IMR-90 (cell line): ENCODE data around the gene TSPEAR. TPM values are rescaled to one million over a fixed set of nuclear protein-coding genes. Genes with fewer than 3 reads are reported as not detected.
A peak's percentile ranks its signal among the peaks of the same experiment; 100 is the strongest.

Experiments used
- ATAC-seq: fragments of 200-7000 bp; cut with Tn5 transposase; 2 replicates; pipeline ENCODE4 v1.9.1; 2020; ENCODE audit warnings: low read depth, mild to moderate bottlenecking, moderate library complexity
- BruUV-seq: library from RNA; stranded (reverse); fragments of 400-500 nt; replicated peaks from 2 replicates; lab custom pipeline; 2021; lab: Mats Ljungman, UMichigan
- CTCF ChIA-PET: fragments of 300-600 bp; formaldehyde crosslinking; extraction: SDS; loops from one replicate; lab custom pipeline; 2021; ENCODE audit warnings: antibody characterized with exemption; lab: Yijun Ruan, JAX
- POLR2A ChIA-PET: fragments of 300-600 bp; sonication (Branson Sonifier 250); formaldehyde crosslinking; loops from one replicate; lab custom pipeline; 2022; ENCODE audit warnings: antibody characterized with exemption; ENCODE audit not compliant: unreplicated experiment; lab: Charles Lee
- DNase-seq: peaks from one replicate; pipeline ENCODE4 v3.0.0; 2013
- H2AFZ ChIP-seq: replicated peaks from 2 replicates; pipeline ENCODE3; 2013; ENCODE audit warnings: low read length, mild to moderate bottlenecking; ENCODE audit not compliant: poor library complexity
- H2AK5ac ChIP-seq: 2 replicates; pipeline ENCODE4 v1.6.1; 2013; ENCODE audit warnings: low read depth, low read length, inconsistent platforms
- H2AK9ac ChIP-seq: replicated peaks from 2 replicates; pipeline ENCODE3; 2013; ENCODE audit warnings: mild to moderate bottlenecking, low read depth, low read length, moderate library complexity; ENCODE audit not compliant: poor library complexity
- H2BK120ac ChIP-seq: 2 replicates; pipeline ENCODE4 v1.6.1; 2013; ENCODE audit warnings: low read depth, low read length, inconsistent platforms
- H2BK15ac ChIP-seq: 3 replicates; pipeline ENCODE4 v1.6.1; 2013; ENCODE audit warnings: low read depth, low read length, inconsistent platforms
- H2BK20ac ChIP-seq: 2 replicates; pipeline ENCODE4 v1.6.1; 2013; ENCODE audit warnings: low read depth, mild to moderate bottlenecking, inconsistent platforms, low read length, moderate library complexity
- H2BK5ac ChIP-seq: 2 replicates; pipeline ENCODE4 v1.6.1; 2013; ENCODE audit warnings: mild to moderate bottlenecking, low read depth, low read length, inconsistent platforms; ENCODE audit not compliant: poor library complexity, severe bottlenecking
- H3K14ac ChIP-seq: replicated peaks from 2 replicates; pipeline ENCODE4 v1.6.1; 2013; ENCODE audit warnings: low read depth, low read length, inconsistent platforms
- H3K18ac ChIP-seq: 2 replicates; pipeline ENCODE4 v1.6.1; 2013; ENCODE audit warnings: low read depth, low read length, control low read depth
- H3K23ac ChIP-seq: 2 replicates; pipeline ENCODE4 v1.6.1; 2013; ENCODE audit warnings: low read depth, low read length, inconsistent platforms
- H3K27ac ChIP-seq: 2 replicates; pipeline ENCODE4 v1.5.1; 2013; ENCODE audit warnings: mild to moderate bottlenecking, control low read depth, low read length; ENCODE audit not compliant: insufficient read depth
- H3K27me3 ChIP-seq: 2 replicates; pipeline ENCODE4 v1.6.1; 2013; ENCODE audit warnings: low read length; ENCODE audit not compliant: control insufficient read depth, insufficient read depth
- H3K36me3 ChIP-seq: 2 replicates; pipeline ENCODE4 v1.6.1; 2013; ENCODE audit warnings: low read length, mixed read lengths; ENCODE audit not compliant: control insufficient read depth, insufficient read depth
- H3K4ac ChIP-seq: 2 replicates; pipeline ENCODE4 v1.6.1; 2013; ENCODE audit warnings: low read depth, low read length, inconsistent platforms
- H3K4me1 ChIP-seq: 2 replicates; pipeline ENCODE4 v1.6.1; 2013; ENCODE audit warnings: low read length, mixed read lengths; ENCODE audit not compliant: control insufficient read depth, insufficient read depth
- H3K4me2 ChIP-seq: 2 replicates; pipeline ENCODE4 v1.6.1; 2013; ENCODE audit warnings: low read depth, mild to moderate bottlenecking, control low read depth, low read length, moderate library complexity
- H3K4me3 ChIP-seq: 2 replicates; pipeline ENCODE4 v1.5.1; 2013; ENCODE audit warnings: low read depth, mild to moderate bottlenecking, control low read depth, low read length, moderate library complexity; ENCODE audit not compliant: insufficient read depth
- H3K56ac ChIP-seq: 2 replicates; pipeline ENCODE4 v1.6.1; 2013; ENCODE audit warnings: low read length, inconsistent platforms; ENCODE audit not compliant: insufficient read depth; ENCODE audit errors: extremely low read depth
- H3K79me1 ChIP-seq, 2 experiments: 2 replicates each; pipeline ENCODE4 v1.6.1; 2013; ENCODE audit warnings: low read length in 2 of 2, inconsistent platforms in 1 of 2, low read depth in 1 of 2
- H3K9ac ChIP-seq: 2 replicates; pipeline ENCODE4 v1.6.1; 2013; ENCODE audit warnings: low read depth, low read length, control low read depth
- H3K9me1 ChIP-seq: 2 replicates; pipeline ENCODE4 v1.6.1; 2013; ENCODE audit warnings: low read length, inconsistent platforms; ENCODE audit not compliant: insufficient read depth
- H3K9me3 ChIP-seq: 2 replicates; pipeline ENCODE4 v1.6.1; 2013; ENCODE audit warnings: low read length; ENCODE audit not compliant: control insufficient read depth, insufficient read depth
- H4K20me1 ChIP-seq: 2 replicates; pipeline ENCODE4 v1.6.1; 2013; ENCODE audit warnings: low read length, inconsistent platforms; ENCODE audit not compliant: insufficient read depth
- H4K5ac ChIP-seq: 2 replicates; pipeline ENCODE4 v1.6.1; 2013; ENCODE audit warnings: mild to moderate bottlenecking, low read depth, low read length, control low read depth
- H4K8ac ChIP-seq, 2 experiments: 2 replicates each; pipeline ENCODE4 v1.6.1; 2013; ENCODE audit warnings: low read depth in 2 of 2, low read length in 2 of 2, control low read depth in 1 of 2, inconsistent platforms in 1 of 2
- H4K91ac ChIP-seq: 2 replicates; pipeline ENCODE4 v1.6.1; 2013; ENCODE audit warnings: low read depth, low read length, inconsistent platforms; ENCODE audit not compliant: insufficient read depth
- BHLHE40 ChIP-seq: fragments of 150-350 bp; IDR thresholded peaks from 2 replicates; pipeline ENCODE4 v1.6.1; 2016; ENCODE audit warnings: mild to moderate bottlenecking, low read depth, low read length
- CEBPB ChIP-seq: IDR thresholded peaks from 2 replicates; pipeline ENCODE4 v1.6.1; 2012; ENCODE audit warnings: low read depth, low read length, improper control_type of control experiment
- CHD1 ChIP-seq: IDR thresholded peaks from 2 replicates; pipeline ENCODE4 v1.6.1; 2012; ENCODE audit warnings: low read depth, low read length, improper control_type of control experiment
- FOS ChIP-seq: fragments of 150-350 bp; IDR thresholded peaks from 2 replicates; pipeline ENCODE4 v1.6.1; 2016; ENCODE audit warnings: low read depth, low read length
- MAFK ChIP-seq: IDR thresholded peaks from 2 replicates; pipeline ENCODE4 v1.6.1; 2012; ENCODE audit warnings: low read depth, low read length, improper control_type of control experiment
- MAZ ChIP-seq: IDR thresholded peaks from 2 replicates; pipeline ENCODE4 v1.6.1; 2012; ENCODE audit warnings: low read depth, mild to moderate bottlenecking, low read length, improper control_type of control experiment, moderate library complexity, borderline replicate concordance
- MXI1 ChIP-seq: IDR thresholded peaks from 2 replicates; pipeline ENCODE4 v1.6.1; 2012; ENCODE audit warnings: low read depth, mild to moderate bottlenecking, low read length, moderate library complexity, borderline replicate concordance
- NFE2L2 ChIP-seq: fragments of 150-350 bp; IDR thresholded peaks from 2 replicates; pipeline ENCODE4 v1.6.1; 2016; ENCODE audit warnings: low read depth, mild to moderate bottlenecking, low read length
- POLR2A ChIP-seq: IDR thresholded peaks from 2 replicates; pipeline ENCODE4 v1.6.1; 2012; ENCODE audit warnings: mild to moderate bottlenecking, low read depth, low read length
- RAD21 ChIP-seq: IDR thresholded peaks from 2 replicates; pipeline ENCODE4 v1.6.1; 2012; ENCODE audit warnings: low read length, improper control_type of control experiment
- RCOR1 ChIP-seq: IDR thresholded peaks from 2 replicates; pipeline ENCODE4 v1.6.1; 2012; ENCODE audit warnings: mild to moderate bottlenecking, low read length, improper control_type of control experiment; ENCODE audit not compliant: insufficient replicate concordance
- RFX5 ChIP-seq: IDR thresholded peaks from 2 replicates; pipeline ENCODE4 v1.8.0; 2012; ENCODE audit warnings: low read depth, mild to moderate bottlenecking, low read length, moderate library complexity
- SMC3 ChIP-seq: fragments of 150-350 bp; IDR thresholded peaks from 2 replicates; pipeline ENCODE4 v1.6.1; 2016; ENCODE audit warnings: low read depth, mild to moderate bottlenecking, antibody characterized with exemption, low read length, moderate library complexity
- WGBS, 2 experiments: methylation state at CpG; one replicate each; pipeline versions ENCODE4 v1.1.5 to v1.1.7; 2013; ENCODE audit warnings: missing lambda C conversion rate in 2 of 2; ENCODE audit not compliant: insufficient read length in 1 of 2; ENCODE audit errors: extremely low coverage in 2 of 2; 5-methylcytosine and 5-hydroxymethylcytosine counted together
- dilution Hi-C: fragments of 300-500 bp; cut with HindIII; formaldehyde crosslinking; loops from one replicate; pipeline ENCODE4 v1.14.3; 2018; ENCODE audit warnings: low sequenced_read_pairs; ENCODE audit not compliant: unreplicated experiment
- in situ Hi-C: fragments of 300-500 bp; cut with MboI; formaldehyde crosslinking; loops from 3 replicates; pipeline ENCODE4 v1.14.3; 2019; ENCODE audit warnings: low sequenced_read_pairs, inconsistent platforms, mixed read lengths
- intact Hi-C: fragments of 100-400 bp; cut with micrococcal nuclease; formaldehyde crosslinking; loops from 2 replicates; pipeline ENCODE4 v1.10.0; 2022
- polyA plus RNA-seq, 3 experiments: library from polyadenylated mRNA; depleted of rRNA; stranded (reverse); fragments of >200 nt; gene quantifications; 2 replicates each; pipeline ENCODE4 v1.2.3, GENCODE V29; 2012; ENCODE audit warnings: low replicate concordance in 1 of 3
- total RNA-seq: library from RNA; depleted of rRNA; stranded (reverse); fragments of >200 nt; gene quantifications from 2 replicates; pipeline ENCODE4 v1.2.3, GENCODE V29; 2012
- TF ChIP-seq, protein P1 (sequence below): fragments of 150-350 bp; IDR thresholded peaks from 2 replicates; pipeline ENCODE4 v1.6.1; 2017; ENCODE audit warnings: mild to moderate bottlenecking, antibody characterized with exemption, low read length, low read depth
- TF ChIP-seq, protein P2 (sequence below): fragments of 150-350 bp; IDR thresholded peaks from 2 replicates; pipeline ENCODE4 v1.6.1; 2016; ENCODE audit warnings: low read depth, mild to moderate bottlenecking, low read length, moderate library complexity, borderline replicate concordance
- TF ChIP-seq, protein P3 (sequence below): conservative IDR thresholded peaks from 2 replicates; pipeline ENCODE4 v1.5.1; 2012; ENCODE audit warnings: mild to moderate bottlenecking, low read depth, low read length, improper control_type of control experiment

Gene TSPEAR
- total and polyA plus RNA-seq, 2 of the 4 experiments (the other 2 are of a cell fraction), result not detected

DNA sequence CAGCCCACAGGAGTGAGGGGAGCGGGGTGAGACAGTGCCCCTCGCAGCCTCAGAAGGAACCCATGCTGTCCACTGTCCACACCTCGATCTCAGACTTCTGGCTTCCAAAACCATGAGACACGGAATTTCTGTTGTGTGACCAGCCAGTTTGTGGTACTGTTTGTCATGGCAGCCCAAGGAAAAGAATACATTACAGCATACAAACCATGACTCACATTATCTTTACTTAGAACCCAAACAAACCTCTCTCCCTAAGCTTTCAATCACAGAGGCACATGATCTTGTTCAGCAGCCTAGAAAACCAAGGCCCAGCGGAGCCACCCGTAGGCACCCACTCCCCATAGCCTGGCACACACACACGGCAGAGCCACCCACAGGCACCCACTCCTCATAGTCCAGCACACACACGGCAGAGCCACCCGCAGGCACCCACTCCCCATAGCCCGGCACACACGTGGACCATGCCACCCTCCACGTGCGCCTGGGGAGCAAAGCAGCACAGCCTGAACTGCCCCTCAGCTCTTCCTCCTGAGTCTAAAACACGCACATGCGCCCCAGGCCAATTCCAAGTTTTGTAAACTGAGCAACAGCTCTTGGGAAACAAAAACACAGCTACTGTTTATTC lies 138.3 kb downstream of the TSPEAR start:
- H2BK120ac ChIP-seq, result no peak overlapping the region
- intact Hi-C loops (no loop called here), dilution Hi-C loops (no loop called here), in situ Hi-C loops (no loop called here)
- no peak overlapping the region for H3K23ac ChIP-seq
- H3K4me2 ChIP-seq, result no peak overlapping the region
- H2AK9ac ChIP-seq, result no peak overlapping the region
- no peak overlapping the region for H2BK5ac ChIP-seq
- ChIA-PET CTCF (no interaction called here), POLR2A (no interaction called here)
- no TSS peak for BruUV-seq
- ATAC-seq (no peak; the same call in 1 of the 2 replicates), DNase-seq (peak; percentile 2)
- no peaks in the 10 kb centered on the region for H3K79me1 ChIP-seq
- H3K56ac ChIP-seq, result no peak overlapping the region
- H3K4ac ChIP-seq, result no peak overlapping the region
- TF ChIP-seq CHD1 (no peak), MAZ (no peak), CEBPB (no peak), POLR2A (no peak), RCOR1 (no peak), NFE2L2 (no peak), MXI1 (no peak), MAFK (no peak), RAD21 (no peak), SMC3 (no peak), FOS (no peak), RFX5 (no peak), BHLHE40 (no peak)
- TF ChIP-seq, protein P1, sequence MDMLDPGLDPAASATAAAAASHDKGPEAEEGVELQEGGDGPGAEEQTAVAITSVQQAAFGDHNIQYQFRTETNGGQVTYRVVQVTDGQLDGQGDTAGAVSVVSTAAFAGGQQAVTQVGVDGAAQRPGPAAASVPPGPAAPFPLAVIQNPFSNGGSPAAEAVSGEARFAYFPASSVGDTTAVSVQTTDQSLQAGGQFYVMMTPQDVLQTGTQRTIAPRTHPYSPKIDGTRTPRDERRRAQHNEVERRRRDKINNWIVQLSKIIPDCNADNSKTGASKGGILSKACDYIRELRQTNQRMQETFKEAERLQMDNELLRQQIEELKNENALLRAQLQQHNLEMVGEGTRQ, result no peak
- TF ChIP-seq, protein P2, sequence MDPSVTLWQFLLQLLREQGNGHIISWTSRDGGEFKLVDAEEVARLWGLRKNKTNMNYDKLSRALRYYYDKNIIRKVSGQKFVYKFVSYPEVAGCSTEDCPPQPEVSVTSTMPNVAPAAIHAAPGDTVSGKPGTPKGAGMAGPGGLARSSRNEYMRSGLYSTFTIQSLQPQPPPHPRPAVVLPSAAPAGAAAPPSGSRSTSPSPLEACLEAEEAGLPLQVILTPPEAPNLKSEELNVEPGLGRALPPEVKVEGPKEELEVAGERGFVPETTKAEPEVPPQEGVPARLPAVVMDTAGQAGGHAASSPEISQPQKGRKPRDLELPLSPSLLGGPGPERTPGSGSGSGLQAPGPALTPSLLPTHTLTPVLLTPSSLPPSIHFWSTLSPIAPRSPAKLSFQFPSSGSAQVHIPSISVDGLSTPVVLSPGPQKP, result no peak
- TF ChIP-seq, protein P3, sequence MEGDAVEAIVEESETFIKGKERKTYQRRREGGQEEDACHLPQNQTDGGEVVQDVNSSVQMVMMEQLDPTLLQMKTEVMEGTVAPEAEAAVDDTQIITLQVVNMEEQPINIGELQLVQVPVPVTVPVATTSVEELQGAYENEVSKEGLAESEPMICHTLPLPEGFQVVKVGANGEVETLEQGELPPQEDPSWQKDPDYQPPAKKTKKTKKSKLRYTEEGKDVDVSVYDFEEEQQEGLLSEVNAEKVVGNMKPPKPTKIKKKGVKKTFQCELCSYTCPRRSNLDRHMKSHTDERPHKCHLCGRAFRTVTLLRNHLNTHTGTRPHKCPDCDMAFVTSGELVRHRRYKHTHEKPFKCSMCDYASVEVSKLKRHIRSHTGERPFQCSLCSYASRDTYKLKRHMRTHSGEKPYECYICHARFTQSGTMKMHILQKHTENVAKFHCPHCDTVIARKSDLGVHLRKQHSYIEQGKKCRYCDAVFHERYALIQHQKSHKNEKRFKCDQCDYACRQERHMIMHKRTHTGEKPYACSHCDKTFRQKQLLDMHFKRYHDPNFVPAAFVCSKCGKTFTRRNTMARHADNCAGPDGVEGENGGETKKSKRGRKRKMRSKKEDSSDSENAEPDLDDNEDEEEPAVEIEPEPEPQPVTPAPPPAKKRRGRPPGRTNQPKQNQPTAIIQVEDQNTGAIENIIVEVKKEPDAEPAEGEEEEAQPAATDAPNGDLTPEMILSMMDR, result no peak
- no peak overlapping the region for H2AK5ac ChIP-seq
- H2BK15ac ChIP-seq, result no peak overlapping the region
- no peak overlapping the region for H3K9ac ChIP-seq
- H2BK20ac ChIP-seq, result no peak overlapping the region
- H3K9me1 ChIP-seq, result no peaks in the 10 kb centered on the region
- H3K27me3 ChIP-seq, result peaks cover 3% of the 10 kb centered on the region; the same call in 1 of the 2 replicates
- no peaks in the 10 kb centered on the region for H3K4me1 ChIP-seq
- H3K14ac ChIP-seq, result no peak overlapping the region
- H4K91ac ChIP-seq, result no peak overlapping the region
- H3K4me3 ChIP-seq, result no peak overlapping the region
- no peaks in the 10 kb centered on the region for H4K20me1 ChIP-seq
- no peak overlapping the region for H4K8ac ChIP-seq
- 81% methylated on average over 4 of the region's 15 CpGs; no CpG with 5 or more reads in 1 of the 2 experiments for WGBS, 2 experiments
- no peak overlapping the region for H3K18ac ChIP-seq
- H4K5ac ChIP-seq, result no peak overlapping the region
- no peaks in the 10 kb centered on the region for H3K36me3 ChIP-seq
- H3K9me3 ChIP-seq, result peaks cover 6% of the 10 kb centered on the region
- no peak overlapping the region for H3K27ac ChIP-seq
- no peak overlapping the region for H2AFZ ChIP-seq
